Neural progenitor cell (in vitro differentiated cells): Measurements from ENCODE around the gene DLX4. TPM values are rescaled to one million over a fixed set of nuclear protein-coding genes. Genes with fewer than 3 reads are reported as not detected.
A peak's percentile ranks its signal among the peaks of the same experiment; 100 is the strongest.

Experiments
- DNase-seq: peaks from one replicate; pipeline ENCODE4 v3.0.0-alpha.2; 2016; ENCODE audit warnings: low spot score
- H2AFZ ChIP-seq: fragments of 200-600 bp; sonication (generic); replicated peaks from 2 replicates; pipeline ENCODE4 v1.6.1; 2016; ENCODE audit warnings: antibody characterized with exemption
- H3F3A ChIP-seq: fragments of 200-600 bp; sonication (generic); 2 replicates; pipeline ENCODE4 v1.6.1; 2016; ENCODE audit warnings: antibody characterized with exemption, low read depth
- H3K27ac ChIP-seq: fragments of 200-600 bp; sonication (generic); 2 replicates; pipeline ENCODE4 v1.5.1; 2016; ENCODE audit warnings: mild to moderate bottlenecking
- H3K27me3 ChIP-seq: fragments of 200-600 bp; sonication (generic); 2 replicates; pipeline ENCODE4 v1.6.1; 2016; ENCODE audit warnings: mild to moderate bottlenecking, moderate library complexity
- H3K36me3 ChIP-seq: fragments of 200-600 bp; sonication (generic); 2 replicates; pipeline ENCODE4 v1.5.1; 2016
- H3K4me1 ChIP-seq: fragments of 200-600 bp; sonication (generic); 2 replicates; pipeline ENCODE4 v1.6.1; 2016; ENCODE audit warnings: mixed run types
- H3K4me2 ChIP-seq: fragments of 200-600 bp; sonication (generic); 2 replicates; pipeline ENCODE4 v1.6.1; 2016
- H3K4me3 ChIP-seq: fragments of 200-600 bp; sonication (generic); 2 replicates; pipeline ENCODE4 v1.5.1; 2016
- H3K79me2 ChIP-seq: fragments of 200-600 bp; sonication (generic); 2 replicates; pipeline ENCODE4 v1.6.1; 2016; ENCODE audit warnings: low read depth
- H3K9ac ChIP-seq: fragments of 200-600 bp; sonication (generic); 2 replicates; pipeline ENCODE4 v1.6.1; 2016
- H3K9me3 ChIP-seq: fragments of 200-600 bp; sonication (generic); 2 replicates; pipeline ENCODE4 v1.5.1; 2016; ENCODE audit warnings: low read depth
- H4K20me1 ChIP-seq: fragments of 200-600 bp; sonication (generic); 2 replicates; pipeline ENCODE4 v1.6.1; 2016; ENCODE audit warnings: low read depth
- H3K27ac Mint-ChIP-seq: 3 replicates; pipeline ENCODE4 v1.8.0; 2021; ENCODE audit warnings: mixed read lengths
- H3K27me3 Mint-ChIP-seq: 2 replicates; pipeline ENCODE4 v1.8.0; 2022; ENCODE audit warnings: low read depth, mild to moderate bottlenecking, inconsistent platforms, moderate library complexity, mixed read lengths; ENCODE audit not compliant: insufficient read depth
- H3K36me3 Mint-ChIP-seq: 3 replicates; pipeline ENCODE4 v1.8.0; 2021; ENCODE audit warnings: mixed read lengths
- H3K4me1 Mint-ChIP-seq: 3 replicates; pipeline ENCODE4 v1.8.0; 2021; ENCODE audit warnings: mixed read lengths
- H3K4me3 Mint-ChIP-seq: 3 replicates; pipeline ENCODE4 v1.8.0; 2021; ENCODE audit warnings: mild to moderate bottlenecking, moderate library complexity, mixed read lengths
- H3K9me3 Mint-ChIP-seq: 3 replicates; pipeline ENCODE4 v1.8.0; 2020; ENCODE audit warnings: mixed read lengths
- CTCF ChIP-seq: fragments of 200-600 bp; sonication (generic); IDR thresholded peaks from 2 replicates; pipeline ENCODE4 v1.5.1; 2017; ENCODE audit warnings: antibody characterized with exemption, mild to moderate bottlenecking
- EZH2 ChIP-seq: fragments of 200-600 bp; sonication (generic); IDR thresholded peaks from 2 replicates; pipeline ENCODE4 v1.6.1; 2017; ENCODE audit warnings: antibody characterized with exemption, mild to moderate bottlenecking, moderate library complexity
- EZH2phosphoT487 ChIP-seq: fragments of 200-600 bp; sonication (generic); IDR thresholded peaks from 2 replicates; pipeline ENCODE4 v1.6.1; 2017; ENCODE audit warnings: antibody characterized with exemption
- total RNA-seq: library from RNA; depleted of rRNA; stranded (reverse); fragments of >200 nt; gene quantifications from 2 replicates; pipeline ENCODE4 v1.2.3, GENCODE V29; 2015; ENCODE audit warnings: low replicate concordance

DLX4 gene
- total RNA-seq, 1 donor from 2014 or later, result not detected

GRCh38 chr17:49962599-49963308 is 6.2 kb upstream of the DLX4 start:
- Mint-ChIP-seq H3K4me3 (peak overlapping the region; percentile 33), H3K4me1 (peaks cover 22% of the 10 kb centered on the region), H3K27me3 (peaks cover 71% of the 10 kb centered on the region), H3K36me3 (no peaks in the 10 kb centered on the region), H3K9me3 (peaks cover 3% of the 10 kb centered on the region), H3K27ac (no peak overlapping the region)
- Histone ChIP-seq H3K27ac (no peak overlapping the region), H3K4me1 (peaks cover 35% of the 10 kb centered on the region), H3F3A (peaks cover 32% of the 10 kb centered on the region), H3K36me3 (no peaks in the 10 kb centered on the region), H3K4me2 (peak overlapping the region; percentile 76), H2AFZ (no peak overlapping the region), H4K20me1 (peaks cover 35% of the 10 kb centered on the region), H3K79me2 (no peaks in the 10 kb centered on the region), H3K9me3 (no peaks in the 10 kb centered on the region), H3K9ac (no peak overlapping the region), H3K4me3 (peak overlapping the region; percentile 39), H3K27me3 (peaks cover 89% of the 10 kb centered on the region)
- TF ChIP-seq EZH2, result no peak
- TF ChIP-seq CTCF, result no peak
- no peak for TF ChIP-seq EZH2phosphoT487
- no peak for DNase-seq

GRCh38 chr17:49963309-49963625 is 5.7 kb upstream of the DLX4 start:
- Mint-ChIP-seq H3K27me3 (peaks cover 76% of the 10 kb centered on the region), H3K4me3 (peak overlapping the region; percentile 54), H3K9me3 (peaks cover 3% of the 10 kb centered on the region), H3K4me1 (peaks cover 22% of the 10 kb centered on the region), H3K27ac (no peak overlapping the region), H3K36me3 (no peaks in the 10 kb centered on the region)
- H2AFZ ChIP-seq, result no peak overlapping the region
- peak overlapping the region; percentile 39 for H3K4me3 ChIP-seq
- DNase-seq, result peak; percentile 48
- H3K4me1 ChIP-seq, result peaks cover 35% of the 10 kb centered on the region
- H3K27ac ChIP-seq, result no peak overlapping the region
- H3K9me3 ChIP-seq, result no peaks in the 10 kb centered on the region
- H3K4me2 ChIP-seq, result peak overlapping the region; percentile 76
- H3K36me3 ChIP-seq, result no peaks in the 10 kb centered on the region
- peaks cover 37% of the 10 kb centered on the region for H3F3A ChIP-seq
- H4K20me1 ChIP-seq, result peaks cover 35% of the 10 kb centered on the region
- no peak for TF ChIP-seq CTCF
- TF ChIP-seq EZH2, result no peak
- no peak for TF ChIP-seq EZH2phosphoT487
- peaks cover 94% of the 10 kb centered on the region for H3K27me3 ChIP-seq
- H3K9ac ChIP-seq, result no peak overlapping the region
- no peaks in the 10 kb centered on the region for H3K79me2 ChIP-seq

- peaks cover 24% of the 10 kb centered on the region for H3K4me1 Mint-ChIP-seq
- H3K36me3 ChIP-seq, result no peaks in the 10 kb centered on the region
- no peak overlapping the region for H3K9ac ChIP-seq
- H3K4me3 ChIP-seq, result peak overlapping the region; percentile 39
- peaks cover 79% of the 10 kb centered on the region for H3K27me3 Mint-ChIP-seq
- peaks cover 3% of the 10 kb centered on the region for H3K9me3 Mint-ChIP-seq
- H3F3A ChIP-seq, result peaks cover 42% of the 10 kb centered on the region
- peak overlapping the region; percentile 76 for H3K4me2 ChIP-seq
- H2AFZ ChIP-seq, result peak overlapping the region; percentile 48
- peaks cover 35% of the 10 kb centered on the region for H3K4me1 ChIP-seq
- no peaks in the 10 kb centered on the region for H3K79me2 ChIP-seq
- peaks cover 95% of the 10 kb centered on the region for H3K27me3 ChIP-seq
- H3K4me3 Mint-ChIP-seq, result peak overlapping the region; percentile 54
- no peaks in the 10 kb centered on the region for H3K36me3 Mint-ChIP-seq
- TF ChIP-seq CTCF, result no peak
- peak; percentile 68 for TF ChIP-seq EZH2phosphoT487
- peaks cover 35% of the 10 kb centered on the region for H4K20me1 ChIP-seq
- peak; percentile 69 for DNase-seq
- H3K9me3 ChIP-seq, result no peaks in the 10 kb centered on the region
- H3K27ac Mint-ChIP-seq, result no peak overlapping the region
- no peak overlapping the region for H3K27ac ChIP-seq
Measured at GRCh38 chr17:49963626-49964302, 5.2 kb upstream of the DLX4 start.
